Jurkat, Clone E6-1 (cell line): ENCODE measurements around the gene NFKBIA.
"Not testable (repeated sequence)": the region's sequence is repeated elsewhere in the genome, so short reads cannot be mapped to it uniquely, and the experiment has no call there.

Experiments used
- DNase-seq: peaks from one replicate; pipeline ENCODE4 v3.0.0-alpha.2; 2011; ENCODE audit warnings: low read depth, low spot score
- H3K4me3 ChIP-seq: 2 replicates; pipeline ENCODE4 v1.5.1; 2011; ENCODE audit warnings: mild to moderate bottlenecking, low read length, control low read depth, moderate library complexity

The NFKBIA gene

DNA sequence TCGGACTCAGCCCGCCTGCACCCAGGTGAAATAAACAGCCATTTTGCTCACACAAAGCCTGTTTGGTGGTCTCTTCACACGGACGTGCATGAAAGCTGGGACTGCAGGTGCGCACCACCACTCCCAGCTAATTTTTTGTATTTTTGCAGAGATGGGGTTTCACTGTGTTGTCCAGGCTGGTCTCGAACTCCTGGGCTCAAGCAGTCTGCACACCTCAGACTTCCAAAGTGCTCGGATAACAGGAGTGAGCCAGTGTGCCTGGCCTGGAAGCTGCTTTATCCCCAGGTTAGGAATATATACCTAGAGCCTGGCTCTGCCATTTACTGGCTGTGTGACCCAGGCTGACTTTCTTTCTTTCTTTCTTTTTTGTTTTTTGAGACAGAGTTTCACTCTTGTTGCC lies 7.9 kb downstream of the NFKBIA start:
- H3K4me3 ChIP-seq, DNase-seq: not testable (repeated sequence)

DNA sequence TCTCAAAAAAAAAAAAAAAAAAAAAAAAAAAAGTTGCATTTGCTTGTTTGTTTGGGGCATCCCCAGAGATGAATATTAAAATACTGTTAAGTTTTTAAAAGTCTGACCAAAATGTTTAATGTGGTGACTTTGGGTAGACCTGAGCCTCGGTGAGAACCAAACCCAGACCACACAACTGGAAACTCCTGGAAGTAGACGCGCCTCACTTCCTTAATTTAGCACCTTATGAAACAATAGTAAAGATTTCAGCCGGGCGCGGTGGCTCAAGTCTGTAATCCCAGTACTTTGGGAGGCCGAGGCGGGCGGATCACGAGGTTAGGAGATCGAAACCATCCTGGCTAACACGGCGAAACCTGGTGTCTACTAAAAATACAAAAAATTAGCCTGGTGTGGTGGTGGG lies 9.3 kb downstream of the NFKBIA start:
- no peak overlapping the region for H3K4me3 ChIP-seq
- no peak for DNase-seq

DNA sequence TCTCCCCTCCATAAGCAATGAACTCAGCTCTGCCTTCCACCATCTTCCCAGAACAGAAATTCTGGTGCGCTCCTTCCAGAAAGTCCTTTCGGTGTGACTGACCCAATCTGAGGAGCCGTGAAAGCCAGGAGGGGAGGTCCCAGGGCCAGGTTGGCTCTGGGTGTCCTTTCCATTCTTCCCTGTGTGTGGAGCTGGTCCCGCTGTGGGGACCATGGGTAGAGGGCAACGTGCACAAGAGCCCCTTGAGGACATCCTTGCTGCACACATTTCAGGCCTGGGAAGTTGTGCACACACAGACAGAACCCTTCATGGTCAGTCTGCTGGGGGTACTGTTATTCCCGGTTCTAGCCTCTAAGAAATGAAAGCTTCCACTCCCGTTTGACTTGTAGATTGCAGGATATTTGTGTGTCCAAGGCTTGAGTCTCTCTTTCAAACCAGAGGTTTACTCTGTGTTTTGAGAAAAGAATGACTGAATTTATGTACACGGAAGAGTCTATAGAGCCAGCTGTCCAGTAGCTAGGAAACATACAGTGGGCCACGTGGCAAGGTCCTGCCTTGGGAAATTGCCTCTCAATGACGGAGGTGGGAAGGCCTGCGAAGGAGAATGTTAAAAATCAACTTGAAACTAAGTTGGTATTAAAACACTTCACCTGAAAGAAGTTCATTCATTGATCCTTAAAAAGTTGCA lies 10.1 kb downstream of the NFKBIA start:
- DNase-seq: no peak
- no peak overlapping the region for H3K4me3 ChIP-seq

DNA sequence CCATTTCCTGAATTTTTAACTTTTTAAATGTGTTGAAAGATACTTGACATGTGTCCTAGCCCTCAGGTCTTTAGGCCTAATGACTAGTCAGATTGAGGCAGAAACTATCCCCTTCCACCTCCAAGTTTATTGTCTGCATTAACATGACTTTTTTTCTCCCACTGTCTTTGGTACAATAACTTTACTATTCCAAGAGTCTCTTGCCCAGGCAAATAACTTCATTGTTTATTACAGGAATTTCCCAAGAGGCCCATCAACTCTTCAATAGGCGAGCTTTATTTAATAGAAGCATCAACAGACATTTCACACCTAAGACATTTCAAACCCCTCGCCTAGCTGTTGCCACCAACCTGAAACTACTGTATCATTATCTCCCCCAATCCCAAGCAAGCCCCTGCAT lies 10.7 kb downstream of the NFKBIA start:
- no peak overlapping the region for H3K4me3 ChIP-seq
- no peak for DNase-seq

DNA sequence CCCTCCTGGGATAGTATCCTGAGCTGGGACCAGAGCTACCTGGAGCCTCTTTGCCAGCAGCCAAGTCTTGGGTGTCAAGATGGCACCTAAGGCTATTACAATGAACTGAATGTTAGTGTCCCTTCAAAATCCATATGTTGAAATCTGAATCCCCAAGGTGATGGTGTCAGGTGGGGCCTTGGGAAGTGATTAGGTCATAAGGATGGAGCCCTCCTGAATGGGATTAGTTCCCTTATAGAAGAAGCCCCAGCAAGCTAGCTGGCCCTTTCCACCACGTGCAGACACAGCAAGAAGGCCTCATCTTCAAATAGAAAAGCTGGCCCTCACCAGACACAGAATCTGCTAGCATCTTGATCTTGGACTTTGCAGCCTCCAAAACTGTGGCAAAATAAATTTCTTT lies 12.4 kb downstream of the NFKBIA start:
- no peak overlapping the region for H3K4me3 ChIP-seq
- DNase-seq: no peak

DNA sequence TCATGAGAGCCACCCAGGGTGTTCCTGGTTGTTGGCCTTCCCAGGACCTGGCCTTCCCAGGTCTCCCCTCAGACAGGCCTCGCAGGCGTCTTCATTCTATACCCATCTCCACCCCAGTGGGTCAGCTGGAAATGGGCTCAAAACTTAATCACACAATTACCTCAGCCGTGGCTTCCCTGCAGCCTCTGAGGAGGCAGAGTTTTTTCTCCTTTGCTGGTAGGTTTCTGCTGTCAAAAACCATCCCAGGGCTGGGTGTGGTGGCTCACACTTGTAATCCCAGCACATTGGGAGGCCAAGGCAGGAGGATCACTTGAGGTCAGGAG lies 13.2 kb downstream of the NFKBIA start:
- no peak for DNase-seq
- H3K4me3 ChIP-seq: no peak overlapping the region

DNA sequence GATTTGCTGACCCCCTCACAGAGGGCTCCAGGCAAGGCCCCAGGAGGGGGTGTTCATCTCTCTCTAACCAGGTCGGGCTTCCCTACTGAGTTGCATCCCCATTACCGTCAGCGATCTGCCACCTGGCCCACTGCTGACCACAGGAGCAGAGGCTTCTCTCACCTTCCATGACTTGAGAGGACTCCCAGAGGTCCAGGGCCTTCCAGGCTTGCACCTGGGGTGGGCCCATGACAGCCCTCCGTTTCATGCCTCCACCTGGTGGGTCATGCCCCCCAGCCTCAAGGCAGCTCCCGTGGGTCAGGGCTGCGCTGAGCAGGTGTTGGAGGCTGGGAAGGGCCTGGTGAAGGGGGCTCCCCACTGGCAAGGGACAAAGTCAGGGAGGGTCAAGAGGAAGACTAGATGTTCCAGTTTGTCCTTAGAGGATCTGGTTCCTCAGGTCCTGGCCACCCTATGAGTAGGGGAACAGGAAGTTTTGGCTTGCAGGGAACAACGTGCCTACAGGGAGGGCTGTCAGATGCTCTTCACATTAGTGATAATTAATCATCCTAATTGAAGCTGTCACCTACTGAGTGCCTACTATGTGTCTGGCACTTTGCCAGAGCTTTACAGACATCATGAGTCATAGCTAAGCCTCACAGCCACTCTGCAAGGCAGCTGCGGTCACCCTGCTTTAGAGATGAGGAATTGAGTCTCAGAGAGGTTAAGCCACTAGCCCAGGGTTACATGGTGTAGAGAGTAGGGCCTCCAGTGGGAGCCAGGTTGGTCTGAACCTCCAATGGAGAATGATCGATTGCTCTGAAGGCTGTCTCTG lies 13.8 kb downstream of the NFKBIA start:
- no peak for DNase-seq
- H3K4me3 ChIP-seq: no peak overlapping the region

DNA sequence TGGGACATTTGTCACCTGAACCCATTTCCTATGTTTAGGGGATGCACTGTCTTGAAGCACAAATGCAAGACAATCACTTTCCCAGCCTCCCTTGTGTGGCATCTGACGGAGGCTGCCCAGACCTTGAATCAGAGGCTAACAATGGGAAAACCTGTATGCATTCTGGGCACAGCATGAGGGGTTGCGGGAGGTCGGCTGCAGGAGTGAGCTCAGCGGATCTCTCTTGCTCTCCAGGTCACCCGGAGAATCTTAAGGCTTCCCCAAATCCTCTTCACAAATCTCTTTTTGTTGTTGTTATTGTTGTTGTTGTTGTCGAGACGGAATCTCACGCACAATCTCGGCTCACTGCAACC lies 15.3 kb downstream of the NFKBIA start:
- H3K4me3 ChIP-seq: no peak overlapping the region
- DNase-seq: no peak

DNA sequence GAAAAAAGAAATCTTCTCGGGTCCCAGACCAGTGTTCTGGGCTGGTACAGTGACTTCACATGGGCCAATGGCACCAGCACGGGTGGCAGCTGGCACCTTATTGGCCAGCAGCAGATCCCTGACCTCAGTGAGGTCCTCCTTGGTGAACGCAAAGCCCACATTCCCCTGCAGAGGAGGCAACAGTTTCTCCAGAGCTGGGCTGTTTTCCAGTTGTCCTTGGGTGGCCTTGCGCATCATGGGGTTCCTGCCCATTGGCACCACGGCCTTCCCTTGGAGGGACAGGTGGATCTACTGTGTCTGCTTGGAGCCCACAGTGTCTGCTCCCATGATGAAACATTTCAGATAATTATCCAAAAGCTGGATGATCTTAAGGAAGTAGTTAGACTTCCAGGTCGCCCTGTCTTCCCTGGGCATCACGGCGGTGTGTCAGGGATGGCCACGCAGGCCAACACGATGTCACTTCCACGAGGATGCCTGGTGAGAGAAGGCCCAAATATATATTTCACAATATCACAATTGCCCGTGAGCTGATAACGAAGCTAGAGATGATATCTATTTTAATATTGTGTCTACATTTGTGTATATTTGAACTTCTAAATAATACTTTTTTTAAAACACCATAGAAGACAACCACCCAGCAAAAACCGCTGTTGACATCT lies 15.8 kb downstream of the NFKBIA start:
- no peak overlapping the region for H3K4me3 ChIP-seq
- DNase-seq: no peak

- H3K4me3 ChIP-seq: no peak overlapping the region
- no peak for DNase-seq
These were observed 16.6 kb downstream of the NFKBIA start for GRCh38 chr14:35387713-35388579.

DNA sequence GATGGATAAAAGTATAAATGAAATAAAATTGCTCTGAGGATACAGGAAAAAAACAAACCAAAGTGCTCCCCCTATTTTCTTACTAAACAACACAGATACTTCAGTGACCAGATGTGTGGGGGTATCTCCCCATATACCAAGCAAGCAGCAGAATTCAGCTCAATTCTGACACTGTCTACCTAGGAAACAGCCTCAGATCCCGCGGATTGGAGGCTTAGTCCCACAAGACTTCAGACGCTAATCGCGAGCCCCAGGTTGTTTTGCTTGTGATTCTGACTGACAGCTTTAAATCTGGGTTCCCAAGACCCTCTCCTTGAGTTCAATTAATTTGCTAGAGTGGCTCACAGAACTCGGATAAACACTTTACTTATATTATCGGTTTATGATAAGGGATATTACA lies 17.3 kb downstream of the NFKBIA start:
- DNase-seq: no peak
- H3K4me3 ChIP-seq: no peak overlapping the region

GRCh38 chr14:35386673-35387125 lies 17.9 kb downstream of the NFKBIA start:
- DNase-seq: no peak
- no peak overlapping the region for H3K4me3 ChIP-seq

DNA sequence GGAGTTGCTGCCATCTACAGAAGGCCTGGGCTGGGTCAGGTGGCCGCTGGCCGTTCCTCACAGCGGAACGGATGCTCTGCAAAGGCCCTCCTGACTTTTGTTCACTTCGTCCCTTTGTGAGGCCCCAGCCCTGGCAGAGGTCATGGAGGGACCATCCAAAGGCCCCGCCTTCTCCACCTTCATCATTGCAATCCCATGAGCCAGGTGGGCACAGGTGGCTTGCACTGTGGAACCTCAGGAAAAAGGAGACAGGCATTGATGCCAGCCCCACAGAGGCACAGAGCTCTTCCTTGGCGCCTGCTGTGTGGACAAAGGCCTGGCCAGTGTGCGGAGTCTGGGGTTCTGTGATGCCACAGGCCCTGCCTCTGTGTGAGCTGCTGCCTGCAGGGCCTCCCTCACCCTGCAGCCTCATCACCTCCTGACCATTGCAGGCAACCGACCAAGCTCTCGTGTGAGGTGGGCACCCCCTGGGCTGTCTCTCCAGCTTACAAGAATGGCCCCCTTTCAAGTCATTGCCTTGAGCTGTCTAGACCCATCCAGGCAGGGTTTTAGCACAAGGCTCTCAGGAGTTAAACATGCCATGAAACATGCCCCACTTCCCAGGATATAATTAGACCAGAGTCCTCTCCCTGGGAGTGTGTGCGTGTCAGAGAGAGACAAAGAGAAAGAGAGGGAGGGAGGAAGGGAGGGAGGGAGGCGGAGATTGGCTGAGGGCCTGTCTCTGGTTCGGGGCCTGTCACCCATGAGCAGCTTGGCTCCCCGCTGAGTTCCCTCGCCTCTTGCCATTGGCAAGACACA lies 19.3 kb downstream of the NFKBIA start:
- no peak overlapping the region for H3K4me3 ChIP-seq
- no peak for DNase-seq

DNA sequence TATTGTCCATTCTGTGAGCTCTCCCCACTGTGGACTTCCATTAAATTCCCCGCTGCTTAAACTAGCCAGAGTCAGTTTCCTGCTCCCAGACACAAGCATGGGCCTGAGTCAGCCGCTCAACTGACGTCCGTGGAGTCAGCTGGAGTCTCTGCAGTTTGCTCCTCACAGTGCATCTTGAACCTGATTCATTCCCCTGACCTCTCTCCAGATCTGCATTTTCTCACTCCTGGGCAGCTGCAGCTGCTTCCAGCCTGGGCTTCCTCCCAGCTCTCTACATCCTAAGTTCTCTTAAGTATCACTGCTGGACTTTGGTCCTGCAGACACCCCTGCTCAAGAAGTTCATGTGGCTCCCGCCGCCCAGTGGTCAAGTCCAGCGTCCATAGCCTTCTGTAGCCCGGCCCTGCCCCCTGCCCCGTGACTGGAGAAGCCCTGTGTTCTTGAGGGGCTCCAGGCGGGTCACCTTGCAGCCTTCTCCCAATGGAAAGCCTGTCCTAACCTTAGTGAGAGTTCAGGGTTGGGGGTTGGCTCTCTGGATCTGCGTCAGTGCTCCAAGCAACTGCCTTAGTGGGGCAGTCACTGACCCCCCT lies 20.0 kb downstream of the NFKBIA start:
- H3K4me3 ChIP-seq: no peak overlapping the region
- no peak for DNase-seq

GRCh38 chr14:35383569-35384454 lies 20.7 kb downstream of the NFKBIA start:
- DNase-seq: no peak
- no peak overlapping the region for H3K4me3 ChIP-seq

DNA sequence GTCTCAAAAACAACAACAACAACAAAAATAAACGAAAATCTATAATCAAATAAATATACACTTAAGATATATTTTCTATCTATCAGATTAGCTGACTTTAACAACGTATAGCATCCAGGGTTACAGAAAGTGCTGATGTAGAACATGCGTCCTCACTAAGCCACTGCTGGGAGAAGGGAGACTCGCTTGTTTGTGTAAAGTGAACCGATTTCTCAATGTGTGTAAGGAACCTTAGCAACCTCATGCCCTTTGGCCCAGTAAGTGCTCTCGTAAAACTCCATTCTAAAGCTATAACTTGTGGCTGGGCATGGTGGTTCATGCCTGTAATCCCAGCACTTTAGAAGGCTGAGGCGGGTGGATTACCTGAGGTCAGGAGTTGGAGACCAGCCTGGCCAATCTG lies 23.8 kb downstream of the NFKBIA start:
- no peak overlapping the region for H3K4me3 ChIP-seq
- no peak for DNase-seq

- H3K4me3 ChIP-seq, DNase-seq: not testable (repeated sequence)
These were observed 25.2 kb downstream of the NFKBIA start for GRCh38 chr14:35379234-35379933.
